B cell (primary cell): ENCODE results near the gene ZDHHC18. TPM values are rescaled to one million over a fixed set of nuclear protein-coding genes. Genes with fewer than 3 reads are reported as not detected.

Source experiments
- ATAC-seq: fragments of 200-7000 bp; cut with Tn5 transposase; one replicate; pipeline ENCODE4 v1.10.0; 2021; ENCODE audit warnings: low read depth, mild to moderate bottlenecking, moderate number of reproducible peaks, moderate library complexity
- CTCF ChIA-PET: fragments of 350-600 bp; sonication (Branson Sonifier 250); formaldehyde crosslinking; loops from one replicate; lab custom pipeline; 2021; ENCODE audit warnings: antibody characterized with exemption, inconsistent platforms; lab: Charles Lee
- POLR2A ChIA-PET: fragments of 350-600 bp; sonication (Branson Sonifier 250); formaldehyde crosslinking; loops from one replicate; lab custom pipeline; 2021; ENCODE audit warnings: antibody characterized with exemption; lab: Charles Lee
- DNase-seq: peaks from one replicate; pipeline ENCODE4 v3.0.0; 2013
- H2AFZ ChIP-seq: 2 replicates; pipeline ENCODE4 v1.6.1; 2012; ENCODE audit warnings: mild to moderate bottlenecking, low read depth, low read length; ENCODE audit not compliant: insufficient read depth, poor library complexity, severe bottlenecking
- H3K27ac ChIP-seq, 2 donors: 1 replicate in 1 of 2; 2 replicates in 1 of 2; pipeline ENCODE4 v1.5.1; 2012 to 2013; ENCODE audit warnings: low read length in 2 of 2, mild to moderate bottlenecking in 2 of 2, moderate library complexity in 1 of 2
- H3K27me3 ChIP-seq, 4 experiments: fragments of 200-600 bp in 1 of 4; sonication (generic) in 1 of 4; replicated peaks in 1 of 4; 1 replicate in 2 of 4; 2 replicates in 2 of 4; pipeline versions ENCODE4 v1.6.1 to v1.7.0; 2013 to 2016; ENCODE audit warnings: low read length in 3 of 4, mild to moderate bottlenecking in 2 of 4, mixed read lengths in 1 of 4, moderate library complexity in 1 of 4; ENCODE audit not compliant: insufficient read depth in 4 of 4, control insufficient read depth in 3 of 4; ENCODE audit errors: control extremely low read depth in 1 of 4
- H3K36me3 ChIP-seq, 2 experiments: replicated peaks in 1 of 2; 1 replicate in 1 of 2; 2 replicates in 1 of 2; pipeline versions ENCODE4 v1.6.1 to v1.7.1; 2013; ENCODE audit warnings: low read length in 1 of 2; ENCODE audit not compliant: insufficient read depth in 2 of 2, control insufficient read depth in 1 of 2; ENCODE audit errors: control extremely low read depth in 1 of 2, extremely low read depth in 1 of 2
- H3K4me1 ChIP-seq, 2 donors: fragments of 200-600 bp in 1 of 2; sonication (generic) in 1 of 2; 1 replicate in 1 of 2; 2 replicates in 1 of 2; pipeline versions ENCODE4 v1.5.1 to v1.6.1; 2013 to 2017; ENCODE audit warnings: low read length in 2 of 2; ENCODE audit not compliant: control insufficient read depth in 2 of 2, insufficient read depth in 2 of 2
- H3K4me2 ChIP-seq: replicated peaks from 2 replicates; pipeline ENCODE3; 2012; ENCODE audit warnings: mild to moderate bottlenecking, low read depth, low read length; ENCODE audit not compliant: poor library complexity, severe bottlenecking
- H3K4me3 ChIP-seq, 5 experiments: fragments of 200-600 bp in 1 of 5; sonication (generic) in 1 of 5; 1 replicate in 3 of 5; 2 replicates in 2 of 5; pipeline versions ENCODE4 v1.5.1 to v1.7.0; 2011 to 2016; ENCODE audit warnings: low read length in 4 of 5, mild to moderate bottlenecking in 4 of 5, low read depth in 2 of 5, control low read depth in 1 of 5, moderate library complexity in 1 of 5; ENCODE audit not compliant: insufficient read depth in 1 of 5; ENCODE audit errors: control extremely low read depth in 1 of 5, extremely low read depth in 1 of 5
- H3K79me2 ChIP-seq: fragments of 200-600 bp; sonication (generic); one replicate; pipeline ENCODE4 v1.6.0; 2016; ENCODE audit warnings: low read length; ENCODE audit not compliant: control insufficient read depth, insufficient read depth
- H3K9ac ChIP-seq: fragments of 200-600 bp; sonication (generic); 2 replicates; pipeline ENCODE4 v1.6.1; 2017; ENCODE audit warnings: mild to moderate bottlenecking, low read length, moderate library complexity
- H3K9me3 ChIP-seq, 3 donors: one replicate each; pipeline versions ENCODE4 v1.6.1 to v1.7.1; 2013; ENCODE audit warnings: low read length in 2 of 3; ENCODE audit not compliant: control insufficient read depth in 2 of 3, insufficient read depth in 1 of 3; ENCODE audit errors: control extremely low read depth in 1 of 3
- H4K20me1 ChIP-seq: 2 replicates; pipeline ENCODE4 v1.6.0; 2012; ENCODE audit warnings: mild to moderate bottlenecking, low read length; ENCODE audit not compliant: insufficient read depth, control insufficient read depth, poor library complexity, severe bottlenecking
- H3K27ac Mint-ChIP-seq: one replicate; pipeline ENCODE4 v1.8.0; 2021; ENCODE audit warnings: mixed read lengths
- H3K27me3 Mint-ChIP-seq: one replicate; pipeline ENCODE4 v1.8.0; 2021; ENCODE audit warnings: mixed read lengths
- H3K4me1 Mint-ChIP-seq: one replicate; pipeline ENCODE4 v1.8.0; 2021; ENCODE audit warnings: mixed read lengths
- H3K4me3 Mint-ChIP-seq: one replicate; pipeline ENCODE4 v1.8.0; 2021; ENCODE audit warnings: mixed read lengths
- H3K9me3 Mint-ChIP-seq: one replicate; pipeline ENCODE4 v1.8.0; 2022; ENCODE audit warnings: mixed read lengths; ENCODE audit not compliant: insufficient read depth
- CTCF ChIP-seq: fragments of 200-600 bp; IDR thresholded peaks from one replicate; pipeline ENCODE4 v1.8.0; 2022; ENCODE audit warnings: antibody characterized with exemption, mild to moderate bottlenecking
- EZH2 ChIP-seq: IDR thresholded peaks from 2 replicates; pipeline ENCODE4 v1.6.1; 2012; ENCODE audit warnings: borderline replicate concordance, low read depth, mild to moderate bottlenecking, moderate library complexity, low read length; ENCODE audit not compliant: insufficient read depth, poor library complexity, severe bottlenecking
- WGBS: methylation state at CpG from one replicate; pipeline ENCODE4 v1.1.5; 2013; ENCODE audit warnings: missing lambda C conversion rate; ENCODE audit not compliant: insufficient coverage; 5-methylcytosine and 5-hydroxymethylcytosine counted together
- intact Hi-C: fragments of 100-400 bp; cut with micrococcal nuclease; formaldehyde crosslinking; loops from one replicate; pipeline ENCODE4 v1.10.0; 2022
- polyA plus RNA-seq: library from polyadenylated mRNA; depleted of rRNA; stranded (reverse); fragments of >200 nt; gene quantifications from 2 replicates; pipeline ENCODE4 v1.2.3, GENCODE V29; 2012
- total RNA-seq, 2 donors: library from RNA; stranded (reverse); fragments of 120-200 nt in 1 of 2; gene quantifications; 1 replicate in 1 of 2; 2 replicates in 1 of 2; pipeline versions ENCODE4 v1.2.3 to v1.2.4, GENCODE V29; 2013 to 2022

ZDHHC18 gene
- total and polyA plus RNA-seq, 2 donors (not counting 1 experiment from before 2014, with no cell fraction given): 25.8 to 30.8 TPM

GRCh38 chr1:26856181-26856580, 29.7 kb downstream of the ZDHHC18 start:
- WGBS: 98% methylated on average over 4 of the region's 11 CpGs
- Histone ChIP-seq H2AFZ (no peak overlapping the region), H3K9me3 (no peaks in the 10 kb centered on the region), H3K4me3 (no peak overlapping the region), H3K4me2 (no peak overlapping the region), H4K20me1 (no peaks in the 10 kb centered on the region), H3K36me3 (peaks cover 0 to 31% of the 10 kb centered on the region in 2 experiments), H3K27ac (no peak overlapping the region), H3K79me2 (no peaks in the 10 kb centered on the region), H3K4me1 (no peaks in the 10 kb centered on the region), H3K9ac (no peak overlapping the region), H3K27me3 (no peaks in the 10 kb centered on the region)
- Mint-ChIP-seq H3K9me3 (no peaks in the 10 kb centered on the region), H3K27me3 (no peaks in the 10 kb centered on the region), H3K27ac (no peak overlapping the region), H3K4me1 (no peaks in the 10 kb centered on the region), H3K4me3 (no peak overlapping the region)
- no peak for TF ChIP-seq EZH2
- TF ChIP-seq CTCF: no peak
- CTCF ChIA-PET: interaction anchor here (1.5 to 3.9 kb wide), 6 partner anchors 10 to 35 kb away, joined by 4 to 27 read pairs (median 11); partner anchors contain the start of gene GPN2
- ATAC-seq (no peak), DNase-seq (no peak)
- POLR2A ChIA-PET: no interaction called here
- intact Hi-C loops: no loop called here

- Histone ChIP-seq H3K27ac (no peak overlapping the region), H3K9ac (no peak overlapping the region), H3K4me1 (no peaks in the 10 kb centered on the region), H2AFZ (no peak overlapping the region), H3K4me3 (no peak overlapping the region), H3K79me2 (no peaks in the 10 kb centered on the region), H3K4me2 (no peak overlapping the region), H3K27me3 (no peaks in the 10 kb centered on the region), H3K9me3 (no peaks in the 10 kb centered on the region), H4K20me1 (no peaks in the 10 kb centered on the region), H3K36me3 (peaks cover 0 to 26% of the 10 kb centered on the region in 2 experiments)
- TF ChIP-seq CTCF (no peak), EZH2 (no peak)
- intact Hi-C loops: no loop called here
- Mint-ChIP-seq H3K4me1 (no peaks in the 10 kb centered on the region), H3K9me3 (no peaks in the 10 kb centered on the region), H3K4me3 (no peak overlapping the region), H3K27me3 (no peaks in the 10 kb centered on the region), H3K27ac (no peak overlapping the region)
- whole genome bisulfite sequencing: 95% methylated on average over 15 of the region's 21 CpGs
- ChIA-PET CTCF (interaction anchor here (0.7 to 3.9 kb wide), 6 partner anchors 9 to 46 kb away, joined by 3 to 27 read pairs (median 16); no protein-coding TSS in a partner anchor), POLR2A (no interaction called here)
- DNase-seq (no peak), ATAC-seq (no peak)
Observed at GRCh38 chr1:26856604-26857469, 30.3 kb downstream of the ZDHHC18 start.
